SKM-1 (cell line): ENCODE data around the gene SNRPD3.

Experiments
- DNase-seq: peaks from one replicate; lab custom pipeline; 2025; ENCODE audit not compliant: unreplicated experiment; lab: John Stamatoyannopoulos, UW

Gene SNRPD3

GRCh38 chr22:24565077-24565476 is 9.3 kb downstream of the SNRPD3 start:
- no peak for DNase-seq

- no peak for DNase-seq
Measured at GRCh38 chr22:24566899-24567511, 11.2 kb downstream of the SNRPD3 start.

DNA sequence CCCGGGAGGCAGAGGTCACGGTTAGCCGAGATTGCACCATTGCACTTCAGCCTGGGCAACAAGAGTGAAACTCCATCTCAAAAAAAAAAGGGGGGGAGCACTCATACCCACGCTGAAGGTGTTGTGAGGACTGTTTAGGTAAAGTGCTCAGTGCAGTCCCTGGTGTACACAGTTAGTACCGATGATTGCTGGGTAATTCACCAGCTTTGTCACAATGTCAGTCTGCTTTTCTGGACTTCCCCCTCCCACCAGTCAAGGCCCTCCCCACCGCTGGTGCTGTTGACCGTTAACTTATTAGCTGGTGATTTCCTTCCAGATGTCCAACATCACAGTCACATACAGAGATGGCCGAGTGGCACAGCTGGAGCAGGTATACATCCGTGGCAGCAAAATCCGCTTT is 11.9 kb downstream of the SNRPD3 start:
- DNase-seq, result no peak

DNA sequence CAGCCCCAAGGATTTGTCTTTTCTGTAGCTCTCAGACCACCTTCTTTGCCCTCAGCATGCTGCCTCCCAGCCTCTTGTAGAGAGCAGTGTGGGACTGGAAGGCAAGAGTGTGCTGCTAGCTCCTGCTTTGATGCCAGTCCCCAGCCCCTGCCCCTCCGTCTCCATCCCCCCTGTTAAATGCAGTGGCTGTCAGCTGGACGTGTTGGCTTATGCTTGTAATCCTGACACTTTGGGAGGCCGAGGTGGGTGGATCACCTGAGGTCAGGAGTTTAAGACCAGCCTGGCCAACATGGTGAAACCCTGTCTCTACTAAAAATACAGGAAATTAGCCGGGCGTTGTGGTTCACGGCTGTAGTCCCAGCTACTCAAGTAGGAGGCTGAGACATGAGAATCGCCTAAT is 15.5 kb downstream of the SNRPD3 start:
- DNase-seq, result no peak

GRCh38 chr22:24576778-24577177 is 21.0 kb downstream of the SNRPD3 start:
- DNase-seq, result no peak

GRCh38 chr22:24578355-24579257 is 22.8 kb downstream of the SNRPD3 start:
- DNase-seq, result no peak

GRCh38 chr22:24579258-24579601 is 23.4 kb downstream of the SNRPD3 start:
- no peak for DNase-seq

DNA sequence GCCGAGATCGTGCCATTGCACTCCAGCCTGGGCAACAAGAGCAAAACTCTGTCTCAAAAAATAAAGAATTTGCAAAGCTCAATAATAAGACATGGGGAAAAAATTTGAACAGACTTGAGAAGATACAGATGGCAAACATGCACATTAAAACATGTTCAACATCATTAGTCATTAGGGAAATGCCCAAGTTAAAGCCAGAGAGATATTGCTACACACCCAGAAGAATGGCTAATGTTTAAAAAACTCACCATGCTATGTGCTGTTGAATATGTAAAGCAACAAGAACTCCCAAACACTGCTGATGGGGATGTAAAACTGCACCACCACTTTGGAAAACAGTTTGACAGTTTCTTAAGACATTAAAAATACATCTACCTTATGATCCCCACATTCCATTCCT is 24.5 kb downstream of the SNRPD3 start:
- DNase-seq, result no peak

GRCh38 chr22:24582056-24582814 is 26.4 kb downstream of the SNRPD3 start:
- DNase-seq, result no peak

DNA sequence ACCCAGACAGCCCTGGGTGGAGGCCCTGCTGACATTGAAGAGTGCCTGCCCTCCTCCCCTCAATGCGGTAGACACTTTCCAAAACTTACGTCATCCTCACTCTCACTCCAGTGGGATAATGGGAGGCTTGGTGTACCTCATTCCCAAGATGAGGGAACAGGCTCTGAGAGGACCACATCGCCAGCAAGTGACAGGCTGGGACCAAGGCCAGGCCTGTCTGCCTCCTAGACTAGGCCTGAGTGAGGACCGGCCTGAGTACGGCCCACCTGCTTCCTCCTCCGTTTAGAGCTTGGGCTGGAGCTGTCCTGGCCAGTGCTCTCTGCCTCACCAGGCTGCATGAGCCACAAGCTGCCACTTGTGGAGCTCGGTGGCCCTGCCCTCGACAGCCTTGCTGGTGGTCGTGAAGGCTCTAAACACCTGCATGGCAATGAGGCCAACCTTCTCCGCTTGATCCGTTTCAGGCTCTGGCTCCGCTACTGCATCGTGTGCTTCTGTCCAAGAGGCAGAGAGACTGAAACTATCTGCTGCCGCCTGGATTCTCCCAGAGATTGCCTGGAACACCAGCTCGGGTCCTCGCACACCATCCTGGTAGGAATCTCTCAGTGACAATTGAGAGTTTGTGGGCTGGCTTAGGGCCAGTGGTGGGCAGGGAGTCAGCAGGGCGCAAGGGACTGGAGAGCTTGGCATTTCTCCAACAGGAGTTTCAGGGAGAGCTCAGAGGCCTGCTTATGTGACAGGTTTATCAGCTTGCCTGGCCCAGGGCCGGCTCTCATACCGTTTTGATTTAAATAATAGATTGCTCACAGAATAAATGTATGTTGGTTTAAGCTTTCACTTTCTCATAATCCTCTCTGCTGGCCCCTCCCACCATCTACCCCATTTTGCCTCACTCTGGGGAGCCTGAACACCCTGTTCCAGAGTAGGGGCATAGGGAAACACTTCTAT is 27.7 kb downstream of the SNRPD3 start:
- DNase-seq, result no peak

- no peak for DNase-seq
Measured at GRCh38 chr22:24584166-24584790, 28.5 kb downstream of the SNRPD3 start.

- DNase-seq, result no peak
Measured at GRCh38 chr22:24584871-24585411, 29.1 kb downstream of the SNRPD3 start.

GRCh38 chr22:24585461-24585860 is 29.7 kb downstream of the SNRPD3 start:
- no peak for DNase-seq

GRCh38 chr22:24585927-24586546 is 30.2 kb downstream of the SNRPD3 start:
- no peak for DNase-seq

DNA sequence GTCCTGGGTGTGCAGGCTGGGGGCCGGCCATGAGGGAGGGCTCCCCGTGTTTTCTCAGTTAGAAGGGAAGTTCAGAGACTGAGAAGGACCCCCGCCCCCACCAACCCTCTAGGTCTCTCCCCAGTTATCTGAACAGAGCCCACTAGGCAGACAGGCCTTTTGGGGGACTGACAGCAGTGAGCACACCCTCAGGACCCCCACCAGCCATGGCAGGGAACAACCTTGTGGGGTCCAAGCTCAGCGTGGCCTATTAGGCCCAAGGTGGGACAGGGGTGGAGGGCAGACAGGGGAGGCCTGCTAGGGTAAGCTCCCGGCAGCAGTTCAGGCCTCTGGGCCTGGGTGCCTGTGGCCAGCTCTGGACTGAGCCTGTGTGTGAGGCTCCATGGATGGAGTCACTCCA is 31.5 kb downstream of the SNRPD3 start:
- no peak for DNase-seq

DNA sequence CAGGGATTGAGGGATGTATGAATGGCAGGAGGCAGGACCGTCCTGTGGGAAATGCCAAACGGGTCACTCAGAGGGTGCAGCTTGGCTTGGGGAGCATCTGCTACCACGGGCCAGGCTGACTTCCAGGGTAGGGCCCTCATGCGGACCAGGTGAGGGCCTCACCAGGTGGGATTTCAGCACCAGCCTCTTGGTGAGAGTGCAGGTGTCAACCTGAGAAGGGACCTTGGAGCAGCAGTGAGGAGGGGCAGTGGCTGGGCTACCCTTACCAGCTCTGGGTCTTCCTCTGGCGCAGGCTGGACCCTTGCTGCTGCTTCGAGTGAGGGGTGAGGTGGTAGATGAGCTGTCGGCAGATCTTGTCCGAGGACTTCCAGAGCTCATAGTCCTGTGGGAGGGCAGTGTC is 32.1 kb downstream of the SNRPD3 start:
- DNase-seq, result no peak

DNA sequence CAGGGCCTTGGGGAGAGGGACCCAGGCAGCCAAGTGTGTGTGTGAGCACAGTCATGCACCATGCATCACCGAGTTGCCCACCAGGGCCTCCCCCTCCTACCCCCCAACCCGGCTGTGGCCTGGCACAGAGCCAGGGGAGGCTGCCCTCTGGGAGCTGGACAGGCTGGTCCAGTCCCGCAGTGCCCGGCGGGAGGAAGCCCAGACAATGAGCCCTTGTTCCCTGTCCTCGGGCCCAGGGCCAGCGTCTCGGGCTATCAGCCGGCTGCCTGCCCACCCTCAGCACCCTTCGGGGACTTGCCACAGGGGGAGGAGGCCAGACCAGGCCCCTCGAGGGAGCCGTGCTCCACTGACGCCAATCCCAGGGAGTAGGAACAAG is 32.6 kb downstream of the SNRPD3 start:
- DNase-seq, result no peak

- DNase-seq, result no peak
Measured at GRCh38 chr22:24588757-24589481, 33.1 kb downstream of the SNRPD3 start.

GRCh38 chr22:24589518-24590030 is 33.8 kb downstream of the SNRPD3 start:
- no peak for DNase-seq
